GM19240 (cell line): ENCODE results near the gene ART3.
"Not testable (repeated sequence)": the region's sequence is repeated elsewhere in the genome, so short reads cannot be mapped to it uniquely, and the experiment has no call there.

ENCODE experiments used
- DNase-seq: peaks from one replicate; pipeline ENCODE4 v3.0.0; 2011; ENCODE audit warnings: low spot score; ENCODE audit not compliant: insufficient read length

Gene ART3, protein sequence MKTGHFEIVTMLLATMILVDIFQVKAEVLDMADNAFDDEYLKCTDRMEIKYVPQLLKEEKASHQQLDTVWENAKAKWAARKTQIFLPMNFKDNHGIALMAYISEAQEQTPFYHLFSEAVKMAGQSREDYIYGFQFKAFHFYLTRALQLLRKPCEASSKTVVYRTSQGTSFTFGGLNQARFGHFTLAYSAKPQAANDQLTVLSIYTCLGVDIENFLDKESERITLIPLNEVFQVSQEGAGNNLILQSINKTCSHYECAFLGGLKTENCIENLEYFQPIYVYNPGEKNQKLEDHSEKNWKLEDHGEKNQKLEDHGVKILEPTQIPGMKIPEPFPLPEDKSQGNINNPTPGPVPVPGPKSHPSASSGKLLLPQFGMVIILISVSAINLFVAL

GRCh38 chr4:76074468-76074867, at the start of gene ART3:
TSS of gene ART3 (plus strand) at chr4:76074709. CDS start at chr4:76075890, 1,181 bp downstream.
- no peak for DNase-seq

GRCh38 chr4:76028350-76028765, 46.2 kb upstream of the ART3 start:
- DNase-seq = no peak

- no peak for DNase-seq
Measured at GRCh38 chr4:76029300-76029699, 45.2 kb upstream of the ART3 start.

DNA sequence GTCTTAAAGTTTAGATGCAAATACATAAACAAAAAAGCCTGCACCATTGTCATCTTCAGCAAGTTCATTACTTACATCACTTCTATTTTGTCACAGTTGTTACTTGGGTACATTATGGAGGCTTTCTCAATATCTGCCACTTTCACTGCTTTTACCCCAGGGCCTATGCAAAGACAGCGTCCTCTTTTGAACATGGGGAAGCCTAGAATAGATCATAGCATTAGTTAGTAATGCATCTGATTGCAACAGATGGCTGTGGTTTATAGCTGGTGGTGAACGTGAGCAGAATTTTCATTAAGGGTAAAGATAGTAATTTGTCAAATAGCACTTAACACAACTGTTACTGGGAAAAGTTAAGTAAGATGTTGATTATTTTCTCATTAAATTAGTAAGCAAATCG, 39.4 kb upstream of the ART3 start:
- no peak for DNase-seq

DNA sequence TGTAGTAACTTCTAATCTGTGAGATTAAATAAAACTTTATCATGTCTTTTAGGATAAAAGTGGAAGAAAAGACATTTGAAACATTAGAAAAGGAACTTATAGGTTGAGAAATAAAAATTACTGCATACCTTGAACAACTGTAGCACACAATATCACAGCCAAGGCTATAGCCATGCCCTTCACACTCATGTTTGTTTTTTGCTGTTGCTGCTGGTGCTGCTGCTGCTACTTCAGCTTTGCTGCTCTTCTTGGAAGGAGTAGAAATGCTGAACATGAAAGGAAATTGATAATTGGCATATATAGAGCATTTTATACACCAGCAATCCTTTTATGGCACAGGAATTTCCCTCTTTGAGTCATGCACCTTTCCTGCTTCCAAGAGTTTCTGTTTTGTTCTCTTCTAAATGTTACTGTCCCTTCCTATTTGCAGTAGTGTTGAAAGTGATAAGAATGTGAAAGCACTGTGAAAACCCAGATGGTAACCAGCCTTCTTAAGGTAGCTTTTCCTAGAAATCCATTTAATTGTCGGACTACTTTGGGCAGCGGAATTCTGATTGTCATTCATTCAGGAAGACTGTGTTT, 38.6 kb upstream of the ART3 start, which contains the start of gene CXCL11:
Gene CXCL11, minus strand, starts transcription at position 272 of the 582 bp plus-strand sequence. Its CDS starts 83 bp downstream, at position 189.
- no peak for DNase-seq

GRCh38 chr4:76036855-76037254, 37.7 kb upstream of the ART3 start:
- DNase-seq = no peak

DNA sequence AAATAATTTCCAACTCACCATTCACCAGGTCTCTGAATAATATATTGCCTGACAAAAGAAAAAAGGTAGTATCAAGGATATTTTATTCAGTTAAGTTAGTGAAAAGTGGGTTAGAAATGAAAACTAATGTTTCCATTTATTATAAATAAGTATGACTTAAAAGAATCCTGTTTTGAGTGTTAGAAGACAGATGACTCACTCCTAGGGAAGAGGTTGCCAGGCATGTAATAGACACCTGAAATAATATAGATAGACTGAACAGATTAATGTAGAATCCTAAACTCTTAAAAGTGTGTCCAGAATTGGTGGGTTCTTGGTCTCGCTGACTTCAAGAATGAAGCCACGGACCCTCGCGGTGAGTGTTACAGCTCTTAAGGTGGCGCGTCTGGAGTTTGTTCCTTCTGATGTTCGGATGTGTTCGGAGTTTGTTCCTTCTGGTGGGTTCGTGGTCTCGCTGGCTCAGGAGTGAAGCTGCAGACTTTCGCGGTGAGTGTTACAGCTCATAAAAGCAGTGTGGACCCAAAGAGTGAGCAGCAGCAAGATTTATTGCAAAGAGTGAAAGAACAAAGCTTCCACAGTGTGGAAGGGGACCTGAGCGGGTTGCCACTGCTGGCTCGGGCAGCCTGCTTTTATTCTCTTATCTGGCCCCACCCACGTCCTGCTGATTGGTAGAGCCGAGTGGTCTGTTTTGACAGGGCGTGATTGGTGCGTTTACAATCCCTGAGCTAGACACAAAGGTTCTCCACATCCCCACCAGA, 32.1 kb upstream of the ART3 start:
- DNase-seq = not testable (repeated sequence)

DNA sequence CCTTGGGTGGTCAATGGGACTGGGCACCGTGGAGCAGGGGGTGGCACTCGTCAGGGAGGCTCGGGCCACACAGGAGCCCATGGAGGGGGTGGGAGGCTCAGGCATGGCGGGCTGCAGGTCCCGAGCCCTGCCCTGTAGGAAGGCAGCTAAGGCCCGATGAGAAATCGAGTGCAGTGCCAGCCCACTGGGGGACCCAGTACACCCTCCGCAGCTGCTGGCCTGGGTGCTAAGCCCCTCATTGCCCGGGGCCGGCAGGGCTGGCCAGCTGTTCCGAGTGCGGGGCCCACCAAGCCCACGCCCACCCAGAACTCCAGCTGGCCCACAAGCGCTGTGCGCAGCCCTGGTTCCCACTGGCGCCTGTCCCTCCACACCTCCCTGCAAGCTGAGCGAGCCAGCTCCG, 31.2 kb upstream of the ART3 start:
- not testable (repeated sequence) for DNase-seq

DNA sequence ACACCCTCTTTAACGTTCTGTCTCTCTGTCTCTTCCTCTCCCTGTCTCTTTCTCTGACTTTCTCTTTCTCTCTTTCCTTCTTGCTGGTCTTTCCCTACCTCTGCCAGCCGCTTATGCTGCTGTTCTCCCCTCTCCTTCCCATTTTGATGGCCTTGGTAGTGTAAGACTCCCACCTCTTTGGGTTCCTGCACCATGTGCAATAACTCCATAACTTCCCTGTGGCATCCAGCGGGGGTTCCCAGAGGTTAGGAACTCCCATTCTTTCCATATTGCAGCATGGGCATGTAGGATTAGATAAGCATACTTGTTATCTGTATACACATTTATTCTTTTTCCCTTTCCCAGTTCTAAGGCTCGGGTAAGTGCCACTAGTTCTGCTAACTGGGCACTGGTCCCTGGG, 29.8 kb upstream of the ART3 start:
- DNase-seq = not testable (repeated sequence)

DNA sequence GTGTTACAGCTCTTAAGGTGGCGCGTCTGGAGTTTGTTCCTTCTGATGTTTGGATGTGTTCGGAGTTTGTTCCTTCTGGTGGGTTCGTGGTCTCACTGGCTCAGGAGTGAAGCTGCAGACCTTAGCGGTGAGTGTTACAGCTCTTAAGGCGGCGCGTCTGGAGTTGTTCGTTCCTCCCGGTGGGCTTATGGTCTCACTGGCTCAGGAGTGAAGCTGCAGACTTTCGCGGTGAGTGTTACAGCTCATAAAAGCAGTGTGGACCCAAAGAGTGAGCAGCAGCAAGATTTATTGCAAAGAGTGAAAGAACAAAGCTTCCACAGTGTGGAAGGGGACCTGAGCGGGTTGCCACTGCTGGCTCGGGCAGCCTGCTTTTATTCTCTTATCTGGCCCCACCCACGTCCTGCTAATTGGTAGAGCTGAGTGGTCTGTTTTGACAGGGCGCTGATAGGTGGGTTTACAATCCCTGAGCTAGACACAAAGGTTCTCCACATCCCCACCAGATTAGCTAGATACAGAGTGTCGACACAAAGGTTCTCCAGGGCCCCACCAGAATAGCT, 24.6 kb upstream of the ART3 start:
- DNase-seq = not testable (repeated sequence)

DNA sequence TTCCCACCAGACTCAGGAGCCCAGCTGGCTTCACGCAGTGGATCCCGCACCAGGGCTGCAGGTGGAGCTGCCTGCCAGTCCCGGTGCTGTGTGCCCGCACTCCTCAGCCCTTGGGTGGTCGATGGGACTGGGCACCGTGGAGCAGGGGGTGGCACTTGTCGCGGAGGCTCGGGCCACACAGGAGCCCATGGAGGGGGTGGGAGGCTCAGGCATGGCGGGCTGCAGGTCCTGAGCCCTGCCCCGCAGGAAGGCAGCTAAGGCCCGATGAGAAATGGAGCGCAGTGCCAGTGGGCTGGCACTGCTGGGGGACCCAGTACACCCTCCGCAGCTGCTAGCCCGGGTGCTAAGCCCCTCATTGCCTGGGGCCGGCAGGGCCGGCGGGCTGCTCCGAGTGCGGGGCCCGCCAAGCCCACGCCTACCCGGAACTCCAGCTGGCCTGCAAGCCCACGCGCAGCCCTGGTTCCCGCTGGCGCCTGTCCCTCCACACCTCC, 23.9 kb upstream of the ART3 start:
- not testable (repeated sequence) for DNase-seq

- DNase-seq = no peak
Measured at GRCh38 chr4:76053730-76054129, 20.8 kb upstream of the ART3 start.

- DNase-seq = peak; percentile 70
Measured at GRCh38 chr4:76055016-76055415, 19.5 kb upstream of the ART3 start.

- DNase-seq = no peak
Measured at GRCh38 chr4:76055421-76055820, 19.1 kb upstream of the ART3 start.

- no peak for DNase-seq
Measured at GRCh38 chr4:76058302-76058701, 16.2 kb upstream of the ART3 start.

GRCh38 chr4:76058888-76059426, 15.6 kb upstream of the ART3 start:
- DNase-seq = no peak

DNA sequence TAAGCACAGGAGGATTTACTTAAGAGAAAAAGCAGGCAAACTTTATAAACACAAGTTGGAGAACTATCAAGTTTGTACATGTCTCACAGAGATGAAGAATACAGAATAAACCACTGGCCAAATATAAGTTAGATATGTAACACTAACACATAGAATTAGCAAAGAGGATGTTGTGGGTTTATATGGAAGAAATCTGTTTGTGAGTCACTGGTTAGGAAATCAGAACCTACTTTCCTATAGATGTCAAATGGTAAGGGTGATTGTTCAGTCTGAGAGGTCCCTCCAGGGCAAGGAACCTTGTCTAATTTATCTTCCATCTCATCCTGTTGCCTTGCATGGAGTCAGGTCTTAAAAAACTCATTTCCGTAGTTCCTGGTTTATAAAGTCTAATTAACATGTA, 14.8 kb upstream of the ART3 start:
- no peak for DNase-seq

- no peak for DNase-seq
Measured at GRCh38 chr4:76060506-76060905, 14.0 kb upstream of the ART3 start.

GRCh38 chr4:76061421-76061820, 13.1 kb upstream of the ART3 start:
- no peak for DNase-seq

DNA sequence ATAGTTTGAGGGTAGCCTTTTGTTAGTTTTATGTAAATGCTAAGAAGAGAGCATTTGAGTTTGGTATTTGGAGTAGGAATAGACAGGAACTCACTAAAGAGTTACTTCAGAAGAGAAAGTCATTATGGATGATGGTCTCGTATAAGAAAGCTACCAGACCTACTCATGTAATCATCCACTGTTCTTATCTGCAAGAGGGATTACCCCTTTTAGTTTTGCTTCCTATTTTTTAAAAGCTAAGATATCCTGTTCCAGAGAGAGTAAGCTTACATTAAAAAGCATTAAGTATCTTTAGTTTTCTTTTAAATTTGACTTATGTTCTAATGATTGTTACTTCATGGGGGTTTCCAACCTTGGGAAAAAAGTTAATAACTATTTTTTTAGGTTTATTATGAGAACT, 12.5 kb upstream of the ART3 start:
- DNase-seq = no peak

GRCh38 chr4:76066546-76066945, 8.0 kb upstream of the ART3 start:
- DNase-seq = no peak
